Inflammatory macrophage treated with lipopolysaccharide for 1 hour (primary cell): ENCODE results near the gene SPTLC3.

ENCODE experiments used
- DNase-seq, 2 donors: peaks; one replicate each; pipeline ENCODE4 v3.0.0-alpha.2; 2020 to 2022

Gene SPTLC3

GRCh38 chr20:13205425-13205824 is 196.7 kb downstream of the SPTLC3 start:
- no peak for DNase-seq

GRCh38 chr20:13205848-13206434 is 197.2 kb downstream of the SPTLC3 start:
- DNase-seq, result no peak

GRCh38 chr20:13207016-13207415 is 198.2 kb downstream of the SPTLC3 start:
- DNase-seq, result no peak

- no peak for DNase-seq
These were observed 203.3 kb downstream of the SPTLC3 start for GRCh38 chr20:13211956-13212618.

- DNase-seq, result no peak
These were observed 204.0 kb downstream of the SPTLC3 start for GRCh38 chr20:13212750-13213149.

- no peak for DNase-seq
These were observed 204.6 kb downstream of the SPTLC3 start for GRCh38 chr20:13213335-13213734.

GRCh38 chr20:13216533-13216932 is 207.8 kb downstream of the SPTLC3 start:
- no peak for DNase-seq
